DOHH2 (cell line): Measurements from ENCODE around the gene SVBP.

Experiments
- H3F3A ChIP-seq: fragments of 200-600 bp; sonication (generic), shearing (Covaris generic); 2 replicates; pipeline ENCODE4 v1.6.0; 2016; ENCODE audit warnings: antibody characterized with exemption, mild to moderate bottlenecking; ENCODE audit not compliant: control insufficient read depth, insufficient read depth
- H3K27ac ChIP-seq: fragments of 200-600 bp; sonication (generic); 2 replicates; pipeline ENCODE4 v1.5.1; 2014; ENCODE audit warnings: low read depth, mild to moderate bottlenecking, low read length, moderate library complexity
- H3K27me3 ChIP-seq: fragments of 200-600 bp; sonication (generic); 2 replicates; pipeline ENCODE4 v1.6.1; 2014; ENCODE audit warnings: mild to moderate bottlenecking, low read length, mixed read lengths; ENCODE audit not compliant: control insufficient read depth
- H3K36me3 ChIP-seq: fragments of 200-600 bp; sonication (generic); 2 replicates; pipeline ENCODE4 v1.6.1; 2014; ENCODE audit warnings: mild to moderate bottlenecking, low read length, moderate library complexity, mixed read lengths; ENCODE audit not compliant: control insufficient read depth
- H3K4me1 ChIP-seq: fragments of 200-600 bp; sonication (generic); 2 replicates; pipeline ENCODE4 v1.6.1; 2014; ENCODE audit warnings: mild to moderate bottlenecking, low read length, mixed read lengths; ENCODE audit not compliant: control insufficient read depth
- H3K4me2 ChIP-seq: fragments of 200-600 bp; sonication (generic); 2 replicates; pipeline ENCODE4 v1.6.0; 2014; ENCODE audit warnings: mild to moderate bottlenecking, low read length, moderate library complexity
- H3K4me3 ChIP-seq: fragments of 200-600 bp; sonication (generic); 2 replicates; pipeline ENCODE4 v1.5.1; 2014; ENCODE audit warnings: mild to moderate bottlenecking, low read length, mixed read lengths
- H3K79me2 ChIP-seq: fragments of 200-600 bp; sonication (generic); 2 replicates; pipeline ENCODE4 v1.6.1; 2014; ENCODE audit warnings: mild to moderate bottlenecking, low read length, mixed read lengths; ENCODE audit not compliant: control insufficient read depth
- H3K9me2 ChIP-seq: fragments of 200-600 bp; sonication (generic); replicated peaks from 2 replicates; pipeline ENCODE4 v1.6.1; 2014; ENCODE audit warnings: mild to moderate bottlenecking, low read length, mixed read lengths; ENCODE audit not compliant: control insufficient read depth
- H3K9me3 ChIP-seq: fragments of 200-600 bp; sonication (generic); 2 replicates; pipeline ENCODE4 v1.6.1; 2014; ENCODE audit warnings: antibody characterized with exemption, low read length, mixed read lengths; ENCODE audit not compliant: control insufficient read depth, insufficient read depth
- H4K20me1 ChIP-seq: fragments of 200-600 bp; sonication (generic); 2 replicates; pipeline ENCODE4 v1.6.0; 2014; ENCODE audit warnings: low read depth, mild to moderate bottlenecking, antibody characterized with exemption, low read length, moderate library complexity; ENCODE audit not compliant: control insufficient read depth, insufficient read depth
- EZH2phosphoT487 ChIP-seq: fragments of 200-600 bp; sonication (generic); IDR thresholded peaks from 2 replicates; pipeline ENCODE4 v1.6.1; 2017; ENCODE audit warnings: borderline replicate concordance, mild to moderate bottlenecking, antibody characterized with exemption, low read length, moderate library complexity, mixed read lengths
- TF ChIP-seq, protein P1 (sequence below): fragments of 200-600 bp; sonication (generic); IDR thresholded peaks from one replicate; pipeline ENCODE4 v1.5.1; 2014; ENCODE audit warnings: antibody characterized with exemption, mild to moderate bottlenecking, low read depth, low read length; ENCODE audit not compliant: poor library complexity, severe bottlenecking

SVBP gene

GRCh38 chr1:42780176-42780575 is 37.0 kb downstream of the SVBP start:
- no peaks in the 10 kb centered on the region for H3F3A ChIP-seq
- H3K4me3 ChIP-seq, result no peak overlapping the region
- no peaks in the 10 kb centered on the region for H3K9me2 ChIP-seq
- no peaks in the 10 kb centered on the region for H3K79me2 ChIP-seq
- H3K27ac ChIP-seq, result no peak overlapping the region
- H3K4me2 ChIP-seq, result no peak overlapping the region
- no peaks in the 10 kb centered on the region for H3K9me3 ChIP-seq
- no peak for TF ChIP-seq EZH2phosphoT487
- TF ChIP-seq, protein P1, sequence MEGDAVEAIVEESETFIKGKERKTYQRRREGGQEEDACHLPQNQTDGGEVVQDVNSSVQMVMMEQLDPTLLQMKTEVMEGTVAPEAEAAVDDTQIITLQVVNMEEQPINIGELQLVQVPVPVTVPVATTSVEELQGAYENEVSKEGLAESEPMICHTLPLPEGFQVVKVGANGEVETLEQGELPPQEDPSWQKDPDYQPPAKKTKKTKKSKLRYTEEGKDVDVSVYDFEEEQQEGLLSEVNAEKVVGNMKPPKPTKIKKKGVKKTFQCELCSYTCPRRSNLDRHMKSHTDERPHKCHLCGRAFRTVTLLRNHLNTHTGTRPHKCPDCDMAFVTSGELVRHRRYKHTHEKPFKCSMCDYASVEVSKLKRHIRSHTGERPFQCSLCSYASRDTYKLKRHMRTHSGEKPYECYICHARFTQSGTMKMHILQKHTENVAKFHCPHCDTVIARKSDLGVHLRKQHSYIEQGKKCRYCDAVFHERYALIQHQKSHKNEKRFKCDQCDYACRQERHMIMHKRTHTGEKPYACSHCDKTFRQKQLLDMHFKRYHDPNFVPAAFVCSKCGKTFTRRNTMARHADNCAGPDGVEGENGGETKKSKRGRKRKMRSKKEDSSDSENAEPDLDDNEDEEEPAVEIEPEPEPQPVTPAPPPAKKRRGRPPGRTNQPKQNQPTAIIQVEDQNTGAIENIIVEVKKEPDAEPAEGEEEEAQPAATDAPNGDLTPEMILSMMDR, result no peak
- no peaks in the 10 kb centered on the region for H4K20me1 ChIP-seq
- H3K36me3 ChIP-seq, result peaks cover 49% of the 10 kb centered on the region
- no peaks in the 10 kb centered on the region for H3K27me3 ChIP-seq
- H3K4me1 ChIP-seq, result no peaks in the 10 kb centered on the region

DNA sequence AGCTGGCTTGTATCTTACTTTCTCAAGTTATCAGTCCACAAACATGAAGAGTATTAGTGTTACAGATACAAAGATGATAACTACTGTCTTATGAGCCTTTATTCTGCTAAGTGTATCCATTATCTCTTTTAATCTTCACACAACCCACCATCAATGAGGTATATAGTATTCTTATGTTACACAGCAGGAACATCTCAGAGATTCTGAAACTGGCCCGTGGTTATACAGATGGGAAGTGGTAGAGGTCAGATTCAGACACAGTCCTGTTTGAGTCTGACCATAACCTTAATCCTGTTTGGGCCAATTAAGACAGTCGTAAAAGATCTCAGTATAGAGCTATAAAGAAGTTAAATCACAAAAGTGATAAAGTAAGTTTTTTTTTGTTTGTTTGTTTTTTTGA is 37.5 kb downstream of the SVBP start:
- Histone ChIP-seq H3K27ac (no peak overlapping the region), H3K4me1 (no peaks in the 10 kb centered on the region), H3K27me3 (no peaks in the 10 kb centered on the region), H3K9me2 (no peaks in the 10 kb centered on the region), H3K9me3 (no peaks in the 10 kb centered on the region), H4K20me1 (no peaks in the 10 kb centered on the region), H3F3A (no peaks in the 10 kb centered on the region), H3K4me2 (no peak overlapping the region), H3K4me3 (no peak overlapping the region), H3K36me3 (peaks cover 54% of the 10 kb centered on the region), H3K79me2 (no peaks in the 10 kb centered on the region)
- TF ChIP-seq, protein P1, result no peak
- TF ChIP-seq EZH2phosphoT487, result no peak

DNA sequence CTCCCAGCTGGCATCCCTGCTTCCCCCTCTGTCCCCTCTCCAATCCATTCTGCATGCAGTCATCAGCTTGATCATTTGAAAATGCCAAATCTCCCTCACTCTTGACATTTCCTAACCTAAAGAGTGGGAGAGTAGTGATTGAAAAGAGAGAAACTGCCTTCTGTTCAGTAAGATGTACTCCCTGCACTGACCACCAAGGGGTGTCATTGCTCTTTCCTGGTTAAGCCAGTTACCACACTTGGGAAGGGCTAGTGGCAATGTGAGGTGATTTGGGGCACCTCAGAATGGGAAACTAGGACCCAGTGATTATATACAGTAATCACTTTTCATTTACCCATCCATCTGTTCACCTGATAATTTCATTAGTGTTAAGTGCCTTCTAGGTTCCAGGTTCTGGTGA is 39.3 kb downstream of the SVBP start:
- H3K79me2 ChIP-seq, result 0 out of 2 replicates have a peak, but pooled peaks cover 3% of the 10 kb centered on the region
- no peaks in the 10 kb centered on the region for H3K9me3 ChIP-seq
- no peak overlapping the region for H3K4me2 ChIP-seq
- H3K4me1 ChIP-seq, result no peaks in the 10 kb centered on the region
- no peaks in the 10 kb centered on the region for H3F3A ChIP-seq
- H3K27ac ChIP-seq, result no peak overlapping the region
- no peaks in the 10 kb centered on the region for H3K27me3 ChIP-seq
- H3K9me2 ChIP-seq, result no peaks in the 10 kb centered on the region
- H3K36me3 ChIP-seq, result peaks cover 64% of the 10 kb centered on the region
- H3K4me3 ChIP-seq, result no peak overlapping the region
- TF ChIP-seq, protein P1, result peak; percentile 83
- no peak for TF ChIP-seq EZH2phosphoT487
- no peaks in the 10 kb centered on the region for H4K20me1 ChIP-seq

DNA sequence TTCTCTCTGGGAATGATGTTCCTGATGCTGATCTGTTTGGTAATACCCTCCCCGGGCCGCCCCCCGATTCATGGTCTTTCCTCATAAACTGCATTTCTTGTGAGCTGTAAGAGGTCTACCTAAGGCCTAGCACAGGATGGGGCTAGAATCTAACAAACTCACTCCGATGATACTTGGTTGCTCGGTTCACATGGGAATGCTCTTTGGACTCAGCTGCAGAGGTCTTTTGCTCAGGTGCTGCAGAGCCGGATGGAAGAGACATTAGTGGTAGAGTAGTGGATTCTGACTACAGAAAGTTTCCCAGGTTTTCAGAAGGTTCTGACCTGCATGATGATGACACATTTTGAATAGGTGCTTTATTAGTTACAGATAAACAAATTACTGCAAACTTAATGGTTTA is 40.7 kb downstream of the SVBP start:
- Histone ChIP-seq H3K27ac (no peak overlapping the region), H3K36me3 (peaks cover 66% of the 10 kb centered on the region), H3K9me3 (no peaks in the 10 kb centered on the region)

More for the DNA sequence above, 40.7 kb downstream of the SVBP start:
- Histone ChIP-seq H4K20me1 (no peaks in the 10 kb centered on the region), H3K79me2 (peaks cover 13% of the 10 kb centered on the region), H3K4me3 (no peak overlapping the region), H3F3A (no peaks in the 10 kb centered on the region), H3K9me2 (no peaks in the 10 kb centered on the region), H3K27me3 (no peaks in the 10 kb centered on the region), H3K4me1 (no peaks in the 10 kb centered on the region), H3K4me2 (no peak overlapping the region)
- TF ChIP-seq, protein P1, result no peak
- no peak for TF ChIP-seq EZH2phosphoT487
